GM12873 (cell line): ENCODE measurements around the gene ZNF385B.

Source experiments
- TF ChIP-seq, protein P1 (sequence below): IDR thresholded peaks from 2 replicates; pipeline ENCODE4 v1.5.1; 2012; ENCODE audit warnings: low read depth, mild to moderate bottlenecking, moderate library complexity, low read length, control low read depth; ENCODE audit not compliant: insufficient read depth; ENCODE audit errors: missing control alignments

Gene ZNF385B

GRCh38 chr2:179460181-179460929 lies 401.1 kb downstream of the ZNF385B start:
- TF ChIP-seq, protein P1, sequence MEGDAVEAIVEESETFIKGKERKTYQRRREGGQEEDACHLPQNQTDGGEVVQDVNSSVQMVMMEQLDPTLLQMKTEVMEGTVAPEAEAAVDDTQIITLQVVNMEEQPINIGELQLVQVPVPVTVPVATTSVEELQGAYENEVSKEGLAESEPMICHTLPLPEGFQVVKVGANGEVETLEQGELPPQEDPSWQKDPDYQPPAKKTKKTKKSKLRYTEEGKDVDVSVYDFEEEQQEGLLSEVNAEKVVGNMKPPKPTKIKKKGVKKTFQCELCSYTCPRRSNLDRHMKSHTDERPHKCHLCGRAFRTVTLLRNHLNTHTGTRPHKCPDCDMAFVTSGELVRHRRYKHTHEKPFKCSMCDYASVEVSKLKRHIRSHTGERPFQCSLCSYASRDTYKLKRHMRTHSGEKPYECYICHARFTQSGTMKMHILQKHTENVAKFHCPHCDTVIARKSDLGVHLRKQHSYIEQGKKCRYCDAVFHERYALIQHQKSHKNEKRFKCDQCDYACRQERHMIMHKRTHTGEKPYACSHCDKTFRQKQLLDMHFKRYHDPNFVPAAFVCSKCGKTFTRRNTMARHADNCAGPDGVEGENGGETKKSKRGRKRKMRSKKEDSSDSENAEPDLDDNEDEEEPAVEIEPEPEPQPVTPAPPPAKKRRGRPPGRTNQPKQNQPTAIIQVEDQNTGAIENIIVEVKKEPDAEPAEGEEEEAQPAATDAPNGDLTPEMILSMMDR = no peak

DNA sequence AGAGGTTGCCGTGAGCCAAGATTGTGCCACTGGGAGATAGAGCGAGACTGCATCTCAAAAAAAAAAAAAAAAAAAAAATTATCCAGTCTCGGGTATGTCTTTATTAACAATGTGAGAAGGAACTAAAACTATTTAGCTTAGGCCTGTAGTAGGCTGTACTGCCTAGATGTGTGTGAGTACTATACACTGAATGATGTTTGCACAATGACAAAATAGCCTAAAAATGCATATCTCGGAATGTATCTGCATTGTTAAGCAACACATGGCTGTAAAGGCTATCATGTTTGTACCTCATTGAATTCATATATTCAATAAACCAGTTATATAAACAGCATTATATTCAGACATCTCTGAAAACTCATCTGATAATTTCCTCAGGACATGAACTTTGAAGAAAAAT lies 405.6 kb downstream of the ZNF385B start:
- TF ChIP-seq, protein P1 = no peak

DNA sequence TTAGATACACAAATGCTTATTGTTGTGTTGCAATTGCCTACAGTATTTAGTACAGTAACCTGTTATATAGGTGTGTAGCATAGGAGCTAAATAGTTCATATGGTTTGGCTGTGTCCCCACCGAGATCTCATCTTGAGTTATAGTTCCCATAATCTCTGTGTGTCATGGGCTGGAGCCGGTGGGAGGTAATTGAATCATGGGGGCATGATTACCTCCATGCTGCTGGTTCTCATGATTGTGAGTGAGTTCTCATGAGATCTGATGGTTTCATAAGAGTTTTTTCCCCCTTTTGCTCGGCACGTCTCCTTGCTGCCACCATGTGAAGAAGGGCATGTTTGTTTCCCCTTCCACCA lies 406.3 kb downstream of the ZNF385B start:
- TF ChIP-seq, protein P1 = no peak

- TF ChIP-seq, protein P1 = no peak
Measured at GRCh38 chr2:179454443-179455171, 406.8 kb downstream of the ZNF385B start.

GRCh38 chr2:179449010-179449409 lies 412.4 kb downstream of the ZNF385B start:
- TF ChIP-seq, protein P1 = no peak

DNA sequence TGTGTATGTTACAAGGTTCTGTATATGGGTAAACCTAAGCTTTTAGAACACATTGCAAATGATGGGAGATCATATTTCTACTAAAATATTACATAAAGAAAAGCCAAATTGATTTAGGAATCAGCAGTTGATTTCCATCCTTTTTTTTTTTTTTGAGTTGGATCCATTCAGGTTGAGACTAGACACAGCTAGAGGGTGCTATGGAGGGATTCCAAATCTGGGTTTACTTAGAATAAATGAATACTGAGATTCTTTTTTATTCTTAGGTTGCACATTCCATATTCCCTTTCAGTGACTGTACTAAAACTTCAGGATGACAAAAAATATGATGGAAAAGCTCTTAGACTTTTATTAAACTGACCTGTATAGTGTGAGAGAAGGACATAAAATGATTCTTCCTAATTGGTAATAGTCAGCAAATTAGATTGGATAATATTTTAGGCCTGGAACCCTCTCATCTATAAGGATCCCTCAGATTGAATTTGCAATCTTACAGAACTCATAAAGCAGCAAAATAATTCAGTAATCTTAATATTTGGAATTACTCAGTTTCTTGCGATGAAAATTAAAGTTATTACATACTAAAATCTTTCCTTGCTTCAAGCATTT lies 413.5 kb downstream of the ZNF385B start:
- TF ChIP-seq, protein P1 = no peak

GRCh38 chr2:179447421-179447820 lies 414.0 kb downstream of the ZNF385B start:
- TF ChIP-seq, protein P1 = no peak
